Skeletal muscle tissue (tissue), 4 donors: ENCODE results near the gene ELF2. TPM values are rescaled to one million over a fixed set of nuclear protein-coding genes. Genes with fewer than 3 reads are reported as not detected.
A peak's percentile ranks its signal among the peaks of the same experiment; 100 is the strongest.
"Not testable (repeated sequence)": the region's sequence is repeated elsewhere in the genome, so short reads cannot be mapped to it uniquely, and the experiment has no call there.

Source experiments
- H3K27ac ChIP-seq: one replicate; pipeline ENCODE4 v1.7.0; 2013; ENCODE audit warnings: mild to moderate bottlenecking, low read depth, low read length, inconsistent platforms
- H3K27me3 ChIP-seq, 3 donors: one replicate each; pipeline ENCODE4 v1.7.0; 2013; ENCODE audit warnings: low read length in 3 of 3; ENCODE audit not compliant: control insufficient read depth in 3 of 3, insufficient read depth in 3 of 3
- H3K36me3 ChIP-seq, 3 donors: one replicate each; pipeline ENCODE4 v1.7.0; 2013; ENCODE audit warnings: low read length in 3 of 3; ENCODE audit not compliant: control insufficient read depth in 3 of 3, insufficient read depth in 3 of 3
- H3K4me1 ChIP-seq, 3 donors: one replicate each; pipeline ENCODE4 v1.7.0; 2013; ENCODE audit warnings: low read length in 3 of 3, mild to moderate bottlenecking in 3 of 3; ENCODE audit not compliant: control insufficient read depth in 3 of 3, insufficient read depth in 3 of 3
- H3K4me3 ChIP-seq, 3 donors: one replicate each; pipeline ENCODE4 v1.7.0; 2013; ENCODE audit warnings: low read length in 3 of 3
- H3K9ac ChIP-seq, 3 donors: one replicate each; pipeline ENCODE4 v1.7.0; 2013; ENCODE audit warnings: low read length in 3 of 3, mild to moderate bottlenecking in 3 of 3, moderate library complexity in 2 of 3, low read depth in 1 of 3
- H3K9me3 ChIP-seq, 3 donors: one replicate each; pipeline ENCODE4 v1.7.0; 2013; ENCODE audit warnings: low read length in 3 of 3; ENCODE audit not compliant: control insufficient read depth in 3 of 3
- total RNA-seq: library from RNA; depleted of rRNA; stranded (reverse); fragments of >200 nt; gene quantifications from one replicate; pipeline ENCODE4 v1.2.3, GENCODE V29; 2014
- donor health status: Osteomylitis.

ELF2 gene
- total RNA-seq, 1 donor from 2014 or later: 88.2 TPM

GRCh38 chr4:139030614-139031235, 146.3 kb downstream of the ELF2 start:
- Histone ChIP-seq H3K4me1 (peaks cover 10 to 31% (median 24%) of the 10 kb centered on the region in 3 donors), H3K9me3 (no peaks in the 10 kb centered on the region), H3K4me3 (peak overlapping the region in 2 of 3 donors; percentile 14 to 41), H3K27ac (peak overlapping the region; percentile 51), H3K27me3 (no peaks in the 10 kb centered on the region), H3K9ac (peak overlapping the region in 2 of 3 donors; percentile 2 to 27), H3K36me3 (no peaks in the 10 kb centered on the region)

- H3K9me3 ChIP-seq, H3K9ac ChIP-seq, H3K4me3 ChIP-seq, H3K36me3 ChIP-seq, H3K27me3 ChIP-seq: not testable (repeated sequence)
- H3K27ac ChIP-seq: peak overlapping the region; percentile 49
- peaks cover 10 to 31% (median 21%) of the 10 kb centered on the region in 3 donors for H3K4me1 ChIP-seq
Observed at GRCh38 chr4:139029866-139030363, 147.1 kb downstream of the ELF2 start.

- peak overlapping the region in 2 of 3 donors; percentile 7 to 37 for H3K4me3 ChIP-seq
- H3K27me3 ChIP-seq: no peaks in the 10 kb centered on the region
- no peaks in the 10 kb centered on the region for H3K36me3 ChIP-seq
- no peaks in the 10 kb centered on the region for H3K9me3 ChIP-seq
- peaks cover 10 to 31% (median 16%) of the 10 kb centered on the region in 3 donors for H3K4me1 ChIP-seq
- peak overlapping the region; percentile 71 to 75 (median 73) for H3K9ac ChIP-seq
- H3K27ac ChIP-seq: peak overlapping the region; percentile 93
Observed at GRCh38 chr4:139028191-139028661, 148.8 kb downstream of the ELF2 start.

- peak overlapping the region; percentile 93 for H3K27ac ChIP-seq
- H3K27me3 ChIP-seq: no peaks in the 10 kb centered on the region
- H3K9me3 ChIP-seq: no peaks in the 10 kb centered on the region
- peak overlapping the region; percentile 37 to 73 (median 71) for H3K9ac ChIP-seq
- H3K4me1 ChIP-seq: peaks cover 10 to 31% (median 16%) of the 10 kb centered on the region in 3 donors
- H3K36me3 ChIP-seq: no peaks in the 10 kb centered on the region
- H3K4me3 ChIP-seq: peak overlapping the region in 1 of 3 donors; percentile 7
Observed at GRCh38 chr4:139027776-139028175, 149.2 kb downstream of the ELF2 start.

- Histone ChIP-seq H3K27ac (no peak overlapping the region), H3K9me3 (no peaks in the 10 kb centered on the region)
Observed at GRCh38 chr4:139025841-139026240, 151.2 kb downstream of the ELF2 start.

GRCh38 chr4:139024686-139025085, 152.3 kb downstream of the ELF2 start:
- no peak overlapping the region for H3K9ac ChIP-seq
- no peak overlapping the region for H3K4me3 ChIP-seq
- no peak overlapping the region for H3K27ac ChIP-seq
- no peaks in the 10 kb centered on the region for H3K36me3 ChIP-seq
- H3K9me3 ChIP-seq: no peaks in the 10 kb centered on the region
- peaks cover 10 to 23% (median 12%) of the 10 kb centered on the region in 3 donors for H3K4me1 ChIP-seq
- no peaks in the 10 kb centered on the region for H3K27me3 ChIP-seq

More at GRCh38 chr4:139025841-139026240, 151.2 kb downstream of the ELF2 start:
- Histone ChIP-seq H3K36me3 (no peaks in the 10 kb centered on the region), H3K27me3 (no peaks in the 10 kb centered on the region), H3K4me1 (peaks cover 8 to 28% (median 15%) of the 10 kb centered on the region in 3 donors), H3K4me3 (no peak overlapping the region), H3K9ac (no peak overlapping the region)

GRCh38 chr4:139022835-139023234, 154.2 kb downstream of the ELF2 start:
- Histone ChIP-seq H3K4me3 (no peak overlapping the region), H3K27me3 (no peaks in the 10 kb centered on the region), H3K27ac (no peak overlapping the region), H3K4me1 (peaks cover 11 to 26% (median 13%) of the 10 kb centered on the region in 3 donors), H3K36me3 (no peaks in the 10 kb centered on the region), H3K9me3 (no peaks in the 10 kb centered on the region), H3K9ac (no peak overlapping the region)

GRCh38 chr4:139021071-139021470, 155.9 kb downstream of the ELF2 start:
- not testable (repeated sequence) for H3K9me3 ChIP-seq, H3K27me3 ChIP-seq, H3K36me3 ChIP-seq, H3K9ac ChIP-seq, H3K27ac ChIP-seq, H3K4me3 ChIP-seq
- peaks cover 7 to 23% (median 18%) of the 10 kb centered on the region in 3 donors for H3K4me1 ChIP-seq

- Histone ChIP-seq H3K27me3 (no peaks in the 10 kb centered on the region), H3K27ac (no peak overlapping the region), H3K9ac (no peak overlapping the region), H3K9me3 (no peaks in the 10 kb centered on the region), H3K4me1 (peaks cover 7 to 23% (median 18%) of the 10 kb centered on the region in 3 donors), H3K36me3 (no peaks in the 10 kb centered on the region), H3K4me3 (no peak overlapping the region)
Observed at GRCh38 chr4:139020384-139020783, 156.6 kb downstream of the ELF2 start.

GRCh38 chr4:139018971-139019758, 157.9 kb downstream of the ELF2 start:
- H3K4me1 ChIP-seq: peaks cover 16 to 34% (median 28%) of the 10 kb centered on the region in 3 donors
- no peaks in the 10 kb centered on the region for H3K9me3 ChIP-seq
- no peak overlapping the region for H3K27ac ChIP-seq
- no peak overlapping the region for H3K9ac ChIP-seq
- no peak overlapping the region for H3K4me3 ChIP-seq
- no peaks in the 10 kb centered on the region for H3K36me3 ChIP-seq
- no peaks in the 10 kb centered on the region for H3K27me3 ChIP-seq
